ENCODE data around the gene MCF2L.
"Not testable (repeated sequence)": the region's sequence is repeated elsewhere in the genome, so short reads cannot be mapped to it uniquely, and the experiment has no call there.

The MCF2L gene

GRCh38 chr13:113112475-113112874 lies 143.5 kb downstream of the MCF2L start:
- not testable (repeated sequence) for DNase-seq (ENCODE audit: low read depth in 2 of 2)

- DNase-seq (ENCODE audit: low read depth in 2 of 2): no peak
These were observed 144.2 kb downstream of the MCF2L start for GRCh38 chr13:113112893-113113845.

DNA sequence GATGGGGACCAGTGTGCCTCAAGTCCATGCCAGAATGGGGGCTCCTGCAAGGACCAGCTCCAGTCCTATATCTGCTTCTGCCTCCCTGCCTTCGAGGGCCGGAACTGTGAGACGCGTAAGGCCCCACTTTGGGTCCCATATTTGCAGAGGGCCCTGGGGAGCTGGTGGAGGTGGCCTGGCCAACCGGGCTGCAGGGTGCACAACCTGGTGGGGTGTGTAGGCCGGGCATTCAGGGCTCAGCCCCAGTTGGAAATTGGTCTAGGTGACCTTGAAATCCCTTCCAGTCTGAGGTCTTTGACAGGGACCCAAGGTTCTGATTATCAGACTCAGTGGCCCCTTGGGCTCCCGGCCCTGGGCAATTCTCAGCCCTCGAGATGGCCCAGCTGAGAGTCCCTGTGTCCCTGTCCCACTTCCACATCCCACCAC lies 144.8 kb downstream of the MCF2L start:
- DNase-seq (ENCODE audit: low read depth in 2 of 2): no peak

- DNase-seq (ENCODE audit: low read depth in 2 of 2): no peak
These were observed 145.7 kb downstream of the MCF2L start for GRCh38 chr13:113114511-113115362.

- DNase-seq (ENCODE audit: low read depth in 2 of 2): no peak
These were observed 146.6 kb downstream of the MCF2L start for GRCh38 chr13:113115363-113116205.

DNA sequence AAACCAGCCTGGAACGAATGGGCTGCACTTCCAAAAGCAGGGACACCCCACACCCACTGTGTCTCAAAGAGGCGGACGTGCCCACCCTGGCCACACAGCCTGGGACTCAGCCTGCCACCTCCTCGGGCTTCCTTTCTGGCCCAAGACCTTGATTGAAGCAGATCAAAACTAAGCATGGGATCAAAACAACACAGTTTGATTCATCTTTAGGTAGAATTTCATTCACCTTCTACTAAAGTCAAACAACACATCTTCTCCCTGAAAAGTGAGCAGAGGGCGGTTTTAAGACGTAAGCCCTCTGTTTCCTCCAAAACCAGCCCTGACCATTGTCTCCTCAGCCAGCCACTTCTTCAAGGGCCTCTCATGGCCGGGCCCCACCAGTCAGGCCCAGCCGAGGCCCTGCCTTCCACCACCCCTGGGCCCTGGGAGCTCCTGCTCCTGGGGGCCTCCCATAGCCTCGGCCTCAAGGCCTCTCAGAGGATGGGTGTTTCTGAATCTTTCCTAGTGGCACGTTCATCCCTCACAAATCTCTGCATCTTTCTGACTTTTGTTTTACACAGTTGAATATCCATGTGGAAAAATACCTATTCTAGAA lies 147.3 kb downstream of the MCF2L start:
- DNase-seq (ENCODE audit: low read depth in 2 of 2): no peak

DNA sequence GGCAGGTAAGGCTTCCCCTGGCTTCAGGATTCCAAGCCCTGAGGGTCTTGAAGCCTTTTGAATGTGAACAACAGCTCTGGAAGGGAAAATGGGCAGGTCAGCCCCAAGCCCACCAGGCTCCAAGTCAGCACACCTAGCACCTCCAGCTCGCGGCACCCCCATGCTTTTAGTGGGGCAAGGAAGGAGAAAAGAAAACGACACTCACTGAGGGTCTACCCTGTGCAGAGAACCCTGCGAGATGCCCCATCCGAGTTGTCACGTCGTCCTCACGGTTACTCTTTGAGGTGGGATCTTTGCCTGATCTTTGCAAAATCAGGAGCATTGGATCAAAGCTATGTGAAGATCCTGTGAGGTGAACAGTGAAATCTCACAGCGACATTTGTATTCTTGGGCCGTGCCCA lies 147.9 kb downstream of the MCF2L start:
- no peak for DNase-seq (ENCODE audit: low read depth in 2 of 2)

- no peak for DNase-seq (ENCODE audit: low read depth in 2 of 2)
These were observed 148.4 kb downstream of the MCF2L start for GRCh38 chr13:113117335-113117872.

DNA sequence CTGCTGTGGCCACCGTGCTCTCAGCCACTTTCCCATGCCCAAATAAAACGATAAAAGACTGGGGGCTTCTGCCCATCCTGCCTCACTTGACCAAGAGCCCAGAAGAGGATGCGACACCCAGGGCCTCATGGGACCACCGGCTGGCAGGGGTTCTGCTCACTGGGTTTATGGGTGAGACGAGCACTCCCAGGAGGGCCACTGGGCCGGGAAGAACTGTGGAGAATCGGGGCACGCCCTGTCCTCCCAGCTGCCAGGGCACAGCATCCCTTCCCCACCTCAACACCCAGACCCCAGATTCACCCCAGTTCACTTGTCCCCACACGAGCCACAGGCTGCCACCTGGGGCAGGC lies 148.9 kb downstream of the MCF2L start:
- DNase-seq (ENCODE audit: low read depth in 2 of 2): no peak

- DNase-seq (ENCODE audit: low read depth in 2 of 2): no peak
These were observed 149.4 kb downstream of the MCF2L start for GRCh38 chr13:113118261-113119021.

DNA sequence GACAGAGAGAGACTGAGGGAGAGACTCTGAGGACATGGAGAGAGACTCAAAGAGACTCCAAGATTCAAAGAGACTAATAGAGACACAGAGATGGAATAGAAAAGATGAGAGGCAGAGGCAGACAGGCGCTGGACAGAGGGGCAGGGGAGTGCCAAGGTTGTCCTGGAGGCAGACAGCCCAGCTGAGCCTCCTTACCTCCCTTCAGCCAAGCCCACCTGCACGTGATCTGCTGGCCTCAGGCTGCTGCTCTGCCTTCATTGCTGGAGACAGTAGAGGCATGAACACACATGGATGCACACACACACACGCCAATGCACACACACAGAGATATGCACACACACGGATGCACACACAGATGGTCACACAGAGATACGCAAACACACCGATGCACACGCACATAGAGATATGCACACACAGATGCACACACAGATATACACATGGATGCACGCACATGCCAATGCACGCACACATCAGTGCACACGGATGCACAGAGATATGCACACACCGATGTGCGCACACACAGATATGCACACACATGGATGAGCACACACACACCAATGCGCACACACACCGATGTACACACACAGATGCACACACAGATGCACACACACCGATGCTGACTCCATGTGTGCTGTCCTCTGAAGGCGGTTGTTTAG lies 150.3 kb downstream of the MCF2L start:
- no peak for DNase-seq (ENCODE audit: low read depth in 2 of 2)

- no peak for DNase-seq (ENCODE audit: low read depth in 2 of 2)
These were observed 150.8 kb downstream of the MCF2L start for GRCh38 chr13:113119822-113120189.

DNA sequence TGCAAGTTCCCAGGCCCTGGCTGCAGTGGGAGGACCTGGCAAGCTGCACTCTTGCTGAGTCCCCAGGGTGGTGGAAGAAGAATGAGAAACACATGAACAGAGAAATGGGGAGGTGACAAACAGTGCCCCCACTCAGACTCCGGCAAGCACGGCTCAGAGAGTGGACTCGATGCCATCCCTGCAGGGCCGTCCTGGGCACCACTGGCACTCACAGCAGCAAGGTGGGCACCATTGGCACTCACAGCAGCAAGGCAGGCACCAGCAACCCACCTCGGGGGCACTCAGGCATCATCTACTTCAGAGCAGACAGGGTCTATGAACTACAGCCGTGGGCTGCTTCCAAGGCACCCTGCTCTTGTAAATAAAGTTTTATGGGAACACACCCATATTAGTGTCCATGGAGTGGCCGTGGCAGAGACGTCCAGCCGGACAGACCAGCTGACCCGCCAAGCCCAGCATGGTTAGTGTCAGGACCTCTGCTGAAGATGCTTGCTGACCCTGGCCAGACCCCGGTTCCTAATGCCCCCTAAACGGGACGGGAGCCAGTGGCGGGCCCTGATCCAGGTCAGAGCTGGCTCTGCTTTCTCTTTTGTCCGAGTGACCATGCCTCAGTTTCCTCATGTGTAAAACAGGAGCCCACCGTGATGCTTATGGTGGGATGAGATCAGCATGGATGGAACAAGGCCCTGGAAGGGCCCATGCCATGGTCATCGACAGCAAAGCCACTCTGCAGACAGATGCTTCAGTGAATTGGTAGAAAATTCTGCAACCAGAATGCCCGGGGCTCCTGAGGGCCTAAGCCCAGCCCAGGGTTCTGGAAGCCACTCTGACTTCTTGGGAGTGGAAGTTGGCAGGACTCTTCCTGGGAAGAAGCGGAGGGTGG lies 151.5 kb downstream of the MCF2L start:
- no peak for DNase-seq (ENCODE audit: low read depth in 2 of 2)

- no peak for DNase-seq (ENCODE audit: low read depth in 2 of 2)
These were observed 152.3 kb downstream of the MCF2L start for GRCh38 chr13:113121183-113121927.

DNA sequence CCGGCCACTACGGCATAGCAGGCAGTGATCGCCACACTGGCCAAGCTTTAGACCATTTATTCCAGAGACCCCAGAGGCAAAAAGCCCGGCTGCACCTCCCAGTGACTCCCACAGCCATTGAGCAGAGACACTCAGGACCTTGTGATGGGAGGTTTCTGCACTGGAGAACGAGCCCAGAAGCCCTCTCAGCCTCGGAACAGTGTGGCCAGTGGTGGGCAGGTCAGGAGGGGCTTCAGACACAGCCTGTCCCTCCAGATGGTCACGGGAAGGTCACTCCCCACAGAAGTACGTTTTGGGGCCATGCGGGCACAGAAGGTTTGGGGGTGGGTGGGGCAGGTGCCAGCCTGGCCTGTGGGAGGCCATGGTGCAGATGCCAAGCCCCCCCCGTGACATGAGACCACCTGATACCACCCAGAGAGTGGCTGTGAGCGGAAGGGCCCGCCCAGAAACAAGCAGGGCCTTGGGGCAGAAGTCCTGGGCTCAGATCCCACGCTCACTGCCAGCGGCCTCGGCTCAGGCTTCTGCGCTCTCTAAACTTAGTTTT lies 153.0 kb downstream of the MCF2L start:
- DNase-seq (ENCODE audit: low read depth in 2 of 2): no peak

DNA sequence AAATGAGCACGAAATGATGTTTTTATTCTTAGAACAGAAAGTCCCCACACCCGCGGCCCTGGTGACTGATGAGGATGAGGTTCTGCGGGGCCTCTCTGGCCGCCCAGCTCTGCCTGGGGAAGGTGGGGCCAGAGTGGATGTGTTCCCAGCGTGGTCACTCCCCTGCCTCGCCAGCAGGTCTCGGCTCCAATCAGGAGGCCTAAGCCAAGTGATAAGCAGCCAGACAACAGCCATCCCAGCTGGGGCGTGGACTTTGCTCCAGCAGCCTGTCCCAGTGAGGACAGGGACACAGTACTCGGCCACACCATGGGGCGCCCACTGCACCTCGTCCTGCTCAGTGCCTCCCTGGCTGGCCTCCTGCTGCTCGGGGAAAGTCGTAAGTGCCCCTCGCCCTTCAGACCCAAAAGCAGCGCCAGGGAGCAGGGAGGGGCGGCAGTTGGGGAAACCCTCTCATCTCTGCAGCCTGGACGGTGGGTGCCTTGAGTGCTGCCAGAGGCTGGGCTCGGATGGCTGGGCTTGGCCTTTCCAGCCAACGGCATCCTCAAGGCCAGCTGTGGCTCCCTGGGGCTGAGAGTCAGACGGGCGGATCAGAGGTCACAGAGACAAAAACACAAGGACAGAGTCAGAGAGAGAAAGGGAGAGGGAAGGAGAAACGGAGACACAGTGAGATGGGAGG lies 153.7 kb downstream of the MCF2L start, which contains the start of gene F10:
TSS of gene F10 (plus strand) at position 250 of the 676 bp plus-strand sequence. CDS start at position 307, 57 bp downstream.
- no peak for DNase-seq (ENCODE audit: low read depth in 2 of 2)

All from stimulated activated CD8-positive, alpha-beta memory T cell treated with anti-CD3 and anti-CD28 coated beads, Interleukin-2, amount 100 ng/mL, for 1 hour (primary cell).